Immature natural killer cell (primary cell): Measurements from ENCODE around the gene SHC2. TPM values are rescaled to one million over a fixed set of nuclear protein-coding genes. Genes with fewer than 3 reads are reported as not detected.

ENCODE experiments used
- DNase-seq, 3 donors: peaks; one replicate each; pipeline ENCODE4 v3.0.0; 2022; ENCODE audit warnings: mixed read lengths in 1 of 3
- H3K27ac Mint-ChIP-seq, 6 donors: one replicate each; pipeline ENCODE4 v1.8.0; 2020; ENCODE audit warnings: mixed read lengths in 6 of 6, mild to moderate bottlenecking in 5 of 6, inconsistent platforms in 4 of 6, moderate library complexity in 3 of 6
- H3K27me3 Mint-ChIP-seq, 3 donors: one replicate each; pipeline ENCODE4 v1.8.0; 2020 to 2021; ENCODE audit warnings: low read depth in 3 of 3, mild to moderate bottlenecking in 3 of 3, mixed read lengths in 3 of 3, moderate library complexity in 3 of 3, inconsistent platforms in 1 of 3
- H3K36me3 Mint-ChIP-seq, 3 donors: one replicate each; pipeline ENCODE4 v1.8.0; 2020; ENCODE audit warnings: mixed read lengths in 3 of 3, inconsistent platforms in 2 of 3, mild to moderate bottlenecking in 2 of 3
- H3K4me1 Mint-ChIP-seq, 2 donors: one replicate each; pipeline ENCODE4 v1.8.0; 2020; ENCODE audit warnings: inconsistent platforms in 2 of 2, mild to moderate bottlenecking in 2 of 2, mixed read lengths in 2 of 2, moderate library complexity in 1 of 2
- H3K4me3 Mint-ChIP-seq, 5 donors: one replicate each; pipeline ENCODE4 v1.8.0; 2020; ENCODE audit warnings: mild to moderate bottlenecking in 5 of 5, mixed read lengths in 5 of 5, inconsistent platforms in 3 of 5, moderate library complexity in 3 of 5
- H3K9me3 Mint-ChIP-seq, 6 donors: one replicate each; pipeline ENCODE4 v1.8.0; 2020; ENCODE audit warnings: mild to moderate bottlenecking in 6 of 6, mixed read lengths in 6 of 6, inconsistent platforms in 4 of 6, moderate library complexity in 3 of 6
- polyA plus RNA-seq, 3 donors: library from polyadenylated mRNA; unstranded; fragments of 300-500 nt; fragmentation: Illumina TruSeq; gene quantifications; one replicate each; pipeline ENCODE4 v1.2.3, GENCODE V29; 2021

The SHC2 gene
- polyA plus RNA-seq, 3 donors from 2014 or later = not detected

- DNase-seq = no peak
- no peak overlapping the region for H3K4me3 Mint-ChIP-seq
- no peaks in the 10 kb centered on the region for H3K4me1 Mint-ChIP-seq
- no peaks in the 10 kb centered on the region for H3K27me3 Mint-ChIP-seq
- H3K27ac Mint-ChIP-seq = no peak overlapping the region
- no peaks in the 10 kb centered on the region for H3K36me3 Mint-ChIP-seq
- no peaks in the 10 kb centered on the region for H3K9me3 Mint-ChIP-seq
These were observed 9.9 kb upstream of the SHC2 start for GRCh38 chr19:470701-471100.

DNA sequence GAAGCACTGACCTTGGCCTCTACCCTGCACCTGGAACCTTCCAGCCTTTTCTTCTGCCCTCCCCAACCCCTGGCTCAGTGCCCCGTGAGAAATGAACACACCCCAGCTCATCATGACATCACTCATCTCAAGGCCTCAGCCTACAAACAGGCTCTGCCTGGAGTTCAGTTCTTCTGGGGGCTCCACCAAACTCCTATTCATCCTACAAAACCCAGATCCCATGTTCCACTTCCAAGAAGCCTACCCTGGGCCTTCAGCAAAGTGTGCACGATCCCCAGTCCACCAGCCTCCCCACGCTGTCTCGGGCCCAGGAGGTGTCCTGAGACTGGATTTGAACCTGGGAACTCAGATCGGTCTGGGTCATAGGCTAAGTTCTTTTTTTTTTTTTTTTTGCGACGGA, 9.0 kb upstream of the SHC2 start:
- H3K36me3 Mint-ChIP-seq = no peaks in the 10 kb centered on the region
- no peak for DNase-seq
- no peaks in the 10 kb centered on the region for H3K27me3 Mint-ChIP-seq
- no peak overlapping the region for H3K27ac Mint-ChIP-seq
- no peak overlapping the region for H3K4me3 Mint-ChIP-seq
- no peaks in the 10 kb centered on the region for H3K4me1 Mint-ChIP-seq
- H3K9me3 Mint-ChIP-seq = no peaks in the 10 kb centered on the region

DNA sequence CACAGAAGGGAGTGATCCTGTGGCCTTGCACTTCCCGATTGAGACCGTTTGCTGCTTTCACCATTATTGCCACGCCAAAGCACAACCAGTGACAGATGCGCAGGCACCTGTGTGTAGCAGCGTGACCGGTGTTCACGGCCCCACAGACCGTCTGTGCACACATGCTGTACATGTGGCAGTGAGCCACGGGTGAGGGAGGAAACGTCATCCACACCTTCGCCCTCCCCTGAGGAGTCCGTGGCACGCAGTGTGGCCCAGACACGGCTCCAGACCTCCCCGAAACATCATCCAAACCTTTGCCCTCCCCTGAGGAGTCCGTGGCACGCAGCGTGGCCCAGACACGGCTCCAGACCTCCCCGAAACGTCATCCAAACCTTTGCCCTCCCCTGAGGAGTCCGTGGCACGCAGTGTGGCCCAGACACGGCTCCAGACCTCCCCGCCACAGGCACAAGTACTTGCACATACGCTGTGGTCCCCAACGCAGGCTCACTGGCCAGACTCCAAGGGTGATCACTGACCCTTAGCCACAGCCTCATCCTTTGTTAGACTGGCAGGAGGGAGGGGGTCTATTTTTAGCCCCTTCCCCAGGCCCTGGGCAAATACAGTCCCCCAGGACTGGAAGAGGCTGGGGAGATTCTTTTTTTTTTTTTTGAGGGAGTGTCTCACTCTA, 7.9 kb upstream of the SHC2 start:
- no peaks in the 10 kb centered on the region for H3K36me3 Mint-ChIP-seq
- DNase-seq = no peak
- no peak overlapping the region for H3K4me3 Mint-ChIP-seq

DNA sequence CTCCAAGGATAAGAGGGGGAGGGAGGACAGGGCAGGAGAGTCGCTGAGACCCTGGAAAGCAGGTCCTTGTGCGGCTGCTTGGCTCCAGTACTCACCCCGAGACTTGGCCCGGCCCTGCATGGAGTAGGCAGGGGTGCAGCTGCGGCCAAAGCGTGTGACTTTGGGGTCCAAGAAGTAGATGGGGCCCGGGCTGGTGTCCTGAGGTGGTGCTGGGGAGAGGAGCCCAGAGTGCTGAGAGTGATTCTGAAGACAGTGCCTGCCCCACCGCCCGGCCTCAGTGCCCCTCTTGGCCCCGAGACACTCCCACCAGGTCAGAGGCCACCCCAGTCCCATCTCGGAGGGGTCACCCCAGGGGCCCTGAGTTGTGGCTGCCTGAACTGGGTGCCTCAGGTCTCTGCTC, 6.7 kb upstream of the SHC2 start:
- no peaks in the 10 kb centered on the region for H3K36me3 Mint-ChIP-seq
- H3K27ac Mint-ChIP-seq = no peak overlapping the region
- no peaks in the 10 kb centered on the region for H3K4me1 Mint-ChIP-seq
- H3K9me3 Mint-ChIP-seq = no peaks in the 10 kb centered on the region
- DNase-seq = no peak
- no peak overlapping the region for H3K4me3 Mint-ChIP-seq
- H3K27me3 Mint-ChIP-seq = peaks cover 0 to 9% (median 4%) of the 10 kb centered on the region in 3 donors

More for the DNA sequence above, 7.9 kb upstream of the SHC2 start:
- Mint-ChIP-seq H3K9me3 (no peaks in the 10 kb centered on the region), H3K27ac (no peak overlapping the region), H3K27me3 (peaks cover 0 to 5% (median 0%) of the 10 kb centered on the region in 3 donors), H3K4me1 (no peaks in the 10 kb centered on the region)

DNA sequence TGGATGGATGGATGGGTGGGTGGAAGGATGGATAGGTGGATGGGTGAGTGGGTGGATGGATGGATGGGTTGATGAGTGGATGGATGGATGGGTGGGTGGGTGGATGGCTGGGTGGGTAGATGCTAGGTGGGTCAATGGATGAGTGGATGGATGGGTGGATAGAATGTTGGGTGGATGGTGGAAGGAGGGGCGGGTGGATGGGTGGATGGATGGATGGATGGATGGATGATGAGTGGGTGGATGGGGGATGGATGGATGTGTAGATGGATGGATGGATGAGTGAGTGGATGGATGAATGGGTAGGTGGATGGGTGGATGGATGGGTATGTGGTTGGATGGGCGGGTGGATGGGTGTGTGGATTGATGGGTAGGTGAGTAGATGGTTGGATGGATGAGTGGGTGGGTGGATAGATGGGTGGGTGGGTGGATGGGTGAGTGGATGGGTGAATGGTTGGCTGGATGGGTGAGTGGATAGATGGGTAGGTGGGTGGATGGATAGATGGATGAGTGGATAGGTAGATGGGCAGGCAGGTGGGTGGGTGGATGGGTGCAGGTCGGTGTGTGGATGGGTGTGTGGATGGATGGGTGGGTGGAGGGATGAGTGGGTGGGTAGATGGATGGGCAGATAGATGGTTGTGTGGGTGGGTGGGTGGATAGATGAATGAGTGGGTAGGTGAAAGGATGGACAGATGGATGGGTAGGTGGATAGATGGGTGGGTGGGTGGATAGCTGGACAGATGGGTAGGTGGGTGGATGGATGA, 4.4 kb upstream of the SHC2 start:
- Mint-ChIP-seq H3K9me3 (no peaks in the 10 kb centered on the region), H3K4me1 (peaks cover 0 to 3% of the 10 kb centered on the region in 2 donors), H3K27me3 (peaks cover 0 to 10% (median 9%) of the 10 kb centered on the region in 3 donors), H3K36me3 (no peaks in the 10 kb centered on the region), H3K27ac (no peak overlapping the region), H3K4me3 (no peak overlapping the region)
- DNase-seq = no peak

DNA sequence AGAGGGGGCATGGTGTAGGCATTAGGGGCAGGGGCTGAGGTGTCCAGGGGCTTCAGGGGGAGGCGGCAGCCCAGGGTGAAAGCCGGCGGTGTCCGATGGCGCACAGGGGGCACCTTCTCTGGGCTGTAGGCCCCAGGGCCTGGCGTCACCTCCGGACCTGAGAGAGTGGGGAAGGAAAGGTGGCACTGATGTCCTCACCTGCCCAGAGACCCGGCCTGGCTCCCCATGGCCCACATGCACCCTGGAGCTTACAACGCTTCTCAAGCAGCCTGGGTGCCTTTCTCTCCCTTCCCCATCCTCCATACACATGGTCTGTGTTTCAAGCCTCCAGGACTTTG, 3.3 kb upstream of the SHC2 start:
- Mint-ChIP-seq H3K9me3 (no peaks in the 10 kb centered on the region), H3K27ac (no peak overlapping the region), H3K27me3 (peaks cover 2 to 13% (median 9%) of the 10 kb centered on the region in 3 donors), H3K4me3 (no peak overlapping the region), H3K4me1 (peaks cover 5 to 9% of the 10 kb centered on the region in 2 donors), H3K36me3 (no peaks in the 10 kb centered on the region)
- DNase-seq = no peak

- Mint-ChIP-seq H3K27me3 (peaks cover 2 to 13% (median 9%) of the 10 kb centered on the region in 3 donors), H3K36me3 (no peaks in the 10 kb centered on the region), H3K4me3 (no peak overlapping the region), H3K27ac (no peak overlapping the region), H3K4me1 (peaks cover 5 to 9% of the 10 kb centered on the region in 2 donors), H3K9me3 (no peaks in the 10 kb centered on the region)
- no peak for DNase-seq
These were observed 2.8 kb upstream of the SHC2 start for GRCh38 chr19:463483-464207.

- Mint-ChIP-seq H3K4me3 (peak overlapping the region in 4 of 5 donors; percentile 38 to 63 (median 54)), H3K36me3 (no peaks in the 10 kb centered on the region), H3K27me3 (peaks cover 3 to 13% (median 9%) of the 10 kb centered on the region in 3 donors), H3K4me1 (peaks cover 5 to 9% of the 10 kb centered on the region in 2 donors), H3K27ac (no peak overlapping the region), H3K9me3 (no peaks in the 10 kb centered on the region)
- no peak for DNase-seq
These were observed 1.1 kb upstream of the SHC2 start for GRCh38 chr19:461721-462551.

GRCh38 chr19:459724-460511, 915 bp downstream of the SHC2 start:
- Mint-ChIP-seq H3K36me3 (no peaks in the 10 kb centered on the region), H3K4me1 (peaks cover 5 to 9% of the 10 kb centered on the region in 2 donors), H3K27ac (peak overlapping the region in 1 of 6 donors; percentile 35), H3K9me3 (no peaks in the 10 kb centered on the region), H3K27me3 (peaks cover 3 to 13% (median 9%) of the 10 kb centered on the region in 3 donors), H3K4me3 (peak overlapping the region; percentile 54 to 77 (median 71))
- DNase-seq = peak in 1 of 3 donors; percentile 5

DNA sequence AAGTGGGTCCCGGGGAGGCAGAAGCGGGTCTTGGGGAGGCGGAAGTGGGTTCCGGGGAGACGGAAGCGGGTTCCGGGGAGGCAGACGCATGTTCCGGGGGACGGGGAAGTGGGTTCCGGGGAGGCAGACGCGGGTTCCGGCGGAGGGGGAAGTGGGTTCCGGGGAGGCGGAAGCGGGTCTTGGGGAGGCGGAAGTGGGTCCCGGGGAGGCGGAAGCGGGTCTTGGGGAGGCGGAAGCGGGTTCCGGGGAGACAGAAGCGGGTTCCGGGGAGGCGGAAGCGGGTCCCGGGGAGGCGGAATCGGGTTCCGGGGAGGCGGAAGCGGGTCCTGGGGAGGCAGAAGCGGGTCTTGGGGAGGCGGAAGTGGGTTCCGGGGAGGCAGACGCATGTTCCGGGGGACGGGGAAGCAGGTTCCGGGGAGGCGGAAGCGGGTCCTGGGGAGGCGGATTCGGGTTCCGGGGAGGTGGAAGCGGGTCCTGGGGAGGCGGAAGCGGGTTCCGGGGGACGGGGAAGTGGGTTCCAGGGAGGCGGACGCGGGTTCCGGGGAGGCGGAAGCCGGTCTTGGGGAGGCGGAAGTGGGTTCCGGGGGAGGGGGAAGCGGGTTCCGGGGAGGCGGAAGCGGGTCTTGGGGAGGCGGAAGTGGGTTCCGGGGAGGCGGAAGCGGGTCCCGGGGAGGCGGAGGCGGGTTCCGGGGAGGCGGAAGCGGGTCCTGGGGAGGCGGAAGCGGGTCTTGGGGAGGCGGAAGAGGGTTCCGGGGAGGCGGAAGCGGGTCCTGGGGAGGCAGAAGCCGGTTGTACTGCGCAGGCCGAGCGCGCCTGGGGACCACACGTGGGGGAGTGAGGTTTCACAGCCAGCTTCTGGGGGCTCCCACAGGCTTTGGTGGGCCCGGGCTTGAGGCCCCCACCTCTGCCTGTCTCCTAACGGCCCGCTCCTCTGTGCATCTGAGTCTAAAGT, 2.5 kb downstream of the SHC2 start:
- H3K36me3 Mint-ChIP-seq = no peaks in the 10 kb centered on the region
- DNase-seq = no peak
- no peak overlapping the region for H3K4me3 Mint-ChIP-seq
- H3K9me3 Mint-ChIP-seq = no peaks in the 10 kb centered on the region
- H3K27ac Mint-ChIP-seq = no peak overlapping the region
- H3K27me3 Mint-ChIP-seq = peaks cover 3 to 15% (median 4%) of the 10 kb centered on the region in 3 donors
- H3K4me1 Mint-ChIP-seq = peaks cover 5 to 9% of the 10 kb centered on the region in 2 donors

DNA sequence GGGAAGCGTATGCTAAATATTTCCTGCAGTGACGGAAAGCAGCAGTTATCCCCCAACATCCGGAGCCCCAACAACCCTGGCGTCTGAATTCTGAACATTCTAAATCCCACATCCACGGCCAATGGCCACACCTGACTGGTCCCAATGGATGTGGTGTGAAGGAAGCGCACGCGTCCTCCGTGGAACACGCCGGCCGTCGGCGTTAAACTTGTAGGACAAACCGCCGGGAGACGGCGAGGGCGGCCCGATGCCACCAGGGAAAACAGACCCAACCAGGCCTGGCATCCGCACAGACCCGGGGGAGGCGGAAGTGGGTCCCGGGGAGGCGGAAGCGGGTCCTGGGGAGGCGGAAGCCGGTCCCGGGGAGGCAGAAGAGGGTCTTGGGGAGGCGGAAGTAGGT, 3.2 kb downstream of the SHC2 start:
- H3K4me3 Mint-ChIP-seq = no peak overlapping the region
- peaks cover 5 to 9% of the 10 kb centered on the region in 2 donors for H3K4me1 Mint-ChIP-seq
- H3K27me3 Mint-ChIP-seq = peaks cover 2 to 12% (median 3%) of the 10 kb centered on the region in 3 donors
- DNase-seq = no peak
- H3K9me3 Mint-ChIP-seq = no peaks in the 10 kb centered on the region
- H3K27ac Mint-ChIP-seq = no peak overlapping the region
- H3K36me3 Mint-ChIP-seq = no peaks in the 10 kb centered on the region

GRCh38 chr19:456547-457110, 4.2 kb downstream of the SHC2 start:
- peaks cover 5 to 7% of the 10 kb centered on the region in 2 donors for H3K4me1 Mint-ChIP-seq
- no peaks in the 10 kb centered on the region for H3K9me3 Mint-ChIP-seq
- H3K4me3 Mint-ChIP-seq = no peak overlapping the region
- H3K36me3 Mint-ChIP-seq = no peaks in the 10 kb centered on the region
- peaks cover 0 to 5% (median 3%) of the 10 kb centered on the region in 3 donors for H3K27me3 Mint-ChIP-seq
- H3K27ac Mint-ChIP-seq = no peak overlapping the region
- no peak for DNase-seq
